ENCODE results near the gene C3. TPM values are rescaled to one million over a fixed set of nuclear protein-coding genes. Genes with fewer than 3 reads are reported as not detected.

The C3 gene
- total RNA-seq, 1 donor from 2014 or later = 71.5 TPM

GRCh38 chr19:6694147-6694815, 26.2 kb downstream of the C3 start:
- peaks cover 0 to 7% (median 5%) of the 10 kb centered on the region in 3 donors for H3K27me3 ChIP-seq (ENCODE audit: control insufficient read depth in 3 of 3, insufficient read depth in 3 of 3, low read length in 3 of 3)
- no peaks in the 10 kb centered on the region for H3K4me1 ChIP-seq (ENCODE audit: control insufficient read depth in 3 of 3, insufficient read depth in 3 of 3, low read length in 3 of 3)
- H3K27ac ChIP-seq (ENCODE audit: low read depth, low read length) = no peak overlapping the region
- H3K4me3 ChIP-seq (ENCODE audit: low read length in 3 of 3) = no peak overlapping the region
- H3K9ac ChIP-seq (ENCODE audit: low read depth in 1 of 3, low read length in 3 of 3) = no peak overlapping the region
- peaks cover 0 to 14% (median 2%) of the 10 kb centered on the region in 3 donors for H3K36me3 ChIP-seq (ENCODE audit: control insufficient read depth in 3 of 3, insufficient read depth in 3 of 3, low read length in 3 of 3)
- H3K9me3 ChIP-seq (ENCODE audit: control insufficient read depth in 3 of 3, low read length in 3 of 3) = no peaks in the 10 kb centered on the region

DNA sequence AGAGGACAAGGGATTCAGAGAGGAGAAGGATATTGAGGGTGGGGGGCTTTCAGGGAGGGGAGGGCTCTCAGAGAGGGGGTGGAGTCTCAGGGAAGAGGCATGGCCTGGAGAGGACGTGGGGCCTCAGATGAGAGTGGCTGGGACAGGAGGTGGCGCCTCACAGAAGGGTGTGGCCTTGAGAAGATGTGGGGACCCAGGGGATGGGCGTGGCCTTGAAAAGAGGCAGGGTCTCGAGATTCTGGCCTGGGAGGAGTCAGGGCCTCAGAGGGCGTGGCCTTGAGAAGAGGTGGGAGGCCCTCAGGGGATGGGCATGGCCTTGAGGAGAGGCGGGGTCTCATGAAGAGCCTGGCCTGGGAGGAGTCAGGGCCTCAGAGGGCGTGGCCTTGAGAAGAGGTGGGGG, 26.8 kb downstream of the C3 start:
- Histone ChIP-seq H3K4me1 (ENCODE audit: control insufficient read depth in 3 of 3, insufficient read depth in 3 of 3, low read length in 3 of 3) (no peaks in the 10 kb centered on the region), H3K9ac (ENCODE audit: low read depth in 1 of 3, low read length in 3 of 3) (no peak overlapping the region), H3K36me3 (ENCODE audit: control insufficient read depth in 3 of 3, insufficient read depth in 3 of 3, low read length in 3 of 3) (peaks cover 0 to 15% (median 2%) of the 10 kb centered on the region in 3 donors), H3K27me3 (ENCODE audit: control insufficient read depth in 3 of 3, insufficient read depth in 3 of 3, low read length in 3 of 3) (peaks cover 0 to 7% (median 5%) of the 10 kb centered on the region in 3 donors), H3K9me3 (ENCODE audit: control insufficient read depth in 3 of 3, low read length in 3 of 3) (peaks cover 0 to under 1% (median 0%) of the 10 kb centered on the region in 3 donors), H3K4me3 (ENCODE audit: low read length in 3 of 3) (no peak overlapping the region), H3K27ac (ENCODE audit: low read depth, low read length) (no peak overlapping the region)

DNA sequence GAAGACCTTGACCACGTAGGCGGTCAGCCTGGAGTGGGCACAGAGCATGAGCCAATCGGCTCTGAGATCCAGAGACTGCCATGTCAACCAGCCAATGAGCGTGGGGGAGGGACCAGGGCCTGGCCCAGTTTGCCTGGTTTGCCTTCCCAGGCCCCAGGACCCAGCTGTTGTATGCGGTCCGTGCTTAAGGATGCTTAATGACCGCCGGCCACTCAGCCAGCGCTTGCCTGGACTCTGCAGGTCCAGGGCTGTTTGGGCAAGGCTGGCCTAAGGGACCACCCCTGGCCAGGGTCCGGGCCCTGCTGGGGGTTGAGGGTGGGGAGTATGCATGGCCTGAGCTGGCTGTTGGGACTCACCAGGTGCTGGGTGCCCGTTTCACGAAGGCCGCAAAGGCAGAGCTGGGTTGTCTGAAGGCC, 27.4 kb downstream of the C3 start:
- Histone ChIP-seq H3K4me1 (ENCODE audit: control insufficient read depth in 3 of 3, insufficient read depth in 3 of 3, low read length in 3 of 3) (no peaks in the 10 kb centered on the region), H3K27ac (ENCODE audit: low read depth, low read length) (no peak overlapping the region), H3K36me3 (ENCODE audit: control insufficient read depth in 3 of 3, insufficient read depth in 3 of 3, low read length in 3 of 3) (peaks cover 0 to 17% (median 2%) of the 10 kb centered on the region in 3 donors), H3K9ac (ENCODE audit: low read depth in 1 of 3, low read length in 3 of 3) (no peak overlapping the region), H3K27me3 (ENCODE audit: control insufficient read depth in 3 of 3, insufficient read depth in 3 of 3, low read length in 3 of 3) (peaks cover 0 to 7% (median 5%) of the 10 kb centered on the region in 3 donors), H3K4me3 (ENCODE audit: low read length in 3 of 3) (no peak overlapping the region), H3K9me3 (ENCODE audit: control insufficient read depth in 3 of 3, low read length in 3 of 3) (peaks cover 0 to 2% (median 0%) of the 10 kb centered on the region in 3 donors)

- H3K27me3 ChIP-seq (ENCODE audit: control insufficient read depth in 3 of 3, insufficient read depth in 3 of 3, low read length in 3 of 3) = peaks cover 0 to 7% (median 5%) of the 10 kb centered on the region in 3 donors
- H3K9ac ChIP-seq (ENCODE audit: low read depth in 1 of 3, low read length in 3 of 3) = no peak overlapping the region
- H3K27ac ChIP-seq (ENCODE audit: low read depth, low read length) = no peak overlapping the region
- no peaks in the 10 kb centered on the region for H3K4me1 ChIP-seq (ENCODE audit: control insufficient read depth in 3 of 3, insufficient read depth in 3 of 3, low read length in 3 of 3)
- no peak overlapping the region for H3K4me3 ChIP-seq (ENCODE audit: low read length in 3 of 3)
- peaks cover 0 to 10% (median 2%) of the 10 kb centered on the region in 3 donors for H3K36me3 ChIP-seq (ENCODE audit: control insufficient read depth in 3 of 3, insufficient read depth in 3 of 3, low read length in 3 of 3)
- peaks cover 0 to 2% (median 0%) of the 10 kb centered on the region in 3 donors for H3K9me3 ChIP-seq (ENCODE audit: control insufficient read depth in 3 of 3, low read length in 3 of 3)
These were observed 28.4 kb downstream of the C3 start for GRCh38 chr19:6692027-6692426.

GRCh38 chr19:6691342-6691741, 29.1 kb downstream of the C3 start:
- H3K4me3 ChIP-seq (ENCODE audit: low read length in 3 of 3) = no peak overlapping the region
- H3K9me3 ChIP-seq (ENCODE audit: control insufficient read depth in 3 of 3, low read length in 3 of 3) = peaks cover 0 to 2% (median 0%) of the 10 kb centered on the region in 3 donors
- peaks cover 0 to 7% (median 5%) of the 10 kb centered on the region in 3 donors for H3K27me3 ChIP-seq (ENCODE audit: control insufficient read depth in 3 of 3, insufficient read depth in 3 of 3, low read length in 3 of 3)
- H3K9ac ChIP-seq (ENCODE audit: low read depth in 1 of 3, low read length in 3 of 3) = no peak overlapping the region
- peaks cover 0 to 12% (median 2%) of the 10 kb centered on the region in 3 donors for H3K36me3 ChIP-seq (ENCODE audit: control insufficient read depth in 3 of 3, insufficient read depth in 3 of 3, low read length in 3 of 3)
- H3K27ac ChIP-seq (ENCODE audit: low read depth, low read length) = no peak overlapping the region
- no peaks in the 10 kb centered on the region for H3K4me1 ChIP-seq (ENCODE audit: control insufficient read depth in 3 of 3, insufficient read depth in 3 of 3, low read length in 3 of 3)

- Histone ChIP-seq H3K27ac (ENCODE audit: low read depth, low read length) (no peak overlapping the region), H3K4me3 (ENCODE audit: low read length in 3 of 3) (no peak overlapping the region), H3K9ac (ENCODE audit: low read depth in 1 of 3, low read length in 3 of 3) (no peak overlapping the region), H3K27me3 (ENCODE audit: control insufficient read depth in 3 of 3, insufficient read depth in 3 of 3, low read length in 3 of 3) (peaks cover 0 to 7% (median 5%) of the 10 kb centered on the region in 3 donors), H3K9me3 (ENCODE audit: control insufficient read depth in 3 of 3, low read length in 3 of 3) (peaks cover 0 to 2% (median 0%) of the 10 kb centered on the region in 3 donors), H3K36me3 (ENCODE audit: control insufficient read depth in 3 of 3, insufficient read depth in 3 of 3, low read length in 3 of 3) (peaks cover 0 to 16% (median 2%) of the 10 kb centered on the region in 3 donors), H3K4me1 (ENCODE audit: control insufficient read depth in 3 of 3, insufficient read depth in 3 of 3, low read length in 3 of 3) (no peaks in the 10 kb centered on the region)
These were observed 30.1 kb downstream of the C3 start for GRCh38 chr19:6690160-6690885.

GRCh38 chr19:6687114-6687513, 33.3 kb downstream of the C3 start:
- Histone ChIP-seq H3K9ac (ENCODE audit: low read depth in 1 of 3, low read length in 3 of 3) (no peak overlapping the region), H3K36me3 (ENCODE audit: control insufficient read depth in 3 of 3, insufficient read depth in 3 of 3, low read length in 3 of 3) (peaks cover 0 to 17% (median 2%) of the 10 kb centered on the region in 3 donors), H3K4me3 (ENCODE audit: low read length in 3 of 3) (no peak overlapping the region), H3K9me3 (ENCODE audit: control insufficient read depth in 3 of 3, low read length in 3 of 3) (peaks cover 0 to 2% (median 0%) of the 10 kb centered on the region in 3 donors), H3K4me1 (ENCODE audit: control insufficient read depth in 3 of 3, insufficient read depth in 3 of 3, low read length in 3 of 3) (no peaks in the 10 kb centered on the region), H3K27ac (ENCODE audit: low read depth, low read length) (no peak overlapping the region), H3K27me3 (ENCODE audit: control insufficient read depth in 3 of 3, insufficient read depth in 3 of 3, low read length in 3 of 3) (peaks cover 0 to 3% (median 0%) of the 10 kb centered on the region in 3 donors)

GRCh38 chr19:6686628-6686975, 33.8 kb downstream of the C3 start:
- H3K4me1 ChIP-seq (ENCODE audit: control insufficient read depth in 3 of 3, insufficient read depth in 3 of 3, low read length in 3 of 3) = no peaks in the 10 kb centered on the region
- H3K9me3 ChIP-seq (ENCODE audit: control insufficient read depth in 3 of 3, low read length in 3 of 3) = peaks cover 0 to 2% (median 0%) of the 10 kb centered on the region in 3 donors
- peaks cover 0 to 17% (median 2%) of the 10 kb centered on the region in 3 donors for H3K36me3 ChIP-seq (ENCODE audit: control insufficient read depth in 3 of 3, insufficient read depth in 3 of 3, low read length in 3 of 3)
- no peak overlapping the region for H3K9ac ChIP-seq (ENCODE audit: low read depth in 1 of 3, low read length in 3 of 3)
- H3K4me3 ChIP-seq (ENCODE audit: low read length in 3 of 3) = no peak overlapping the region
- peaks cover 0 to 2% (median 0%) of the 10 kb centered on the region in 3 donors for H3K27me3 ChIP-seq (ENCODE audit: control insufficient read depth in 3 of 3, insufficient read depth in 3 of 3, low read length in 3 of 3)
- no peak overlapping the region for H3K27ac ChIP-seq (ENCODE audit: low read depth, low read length)

DNA sequence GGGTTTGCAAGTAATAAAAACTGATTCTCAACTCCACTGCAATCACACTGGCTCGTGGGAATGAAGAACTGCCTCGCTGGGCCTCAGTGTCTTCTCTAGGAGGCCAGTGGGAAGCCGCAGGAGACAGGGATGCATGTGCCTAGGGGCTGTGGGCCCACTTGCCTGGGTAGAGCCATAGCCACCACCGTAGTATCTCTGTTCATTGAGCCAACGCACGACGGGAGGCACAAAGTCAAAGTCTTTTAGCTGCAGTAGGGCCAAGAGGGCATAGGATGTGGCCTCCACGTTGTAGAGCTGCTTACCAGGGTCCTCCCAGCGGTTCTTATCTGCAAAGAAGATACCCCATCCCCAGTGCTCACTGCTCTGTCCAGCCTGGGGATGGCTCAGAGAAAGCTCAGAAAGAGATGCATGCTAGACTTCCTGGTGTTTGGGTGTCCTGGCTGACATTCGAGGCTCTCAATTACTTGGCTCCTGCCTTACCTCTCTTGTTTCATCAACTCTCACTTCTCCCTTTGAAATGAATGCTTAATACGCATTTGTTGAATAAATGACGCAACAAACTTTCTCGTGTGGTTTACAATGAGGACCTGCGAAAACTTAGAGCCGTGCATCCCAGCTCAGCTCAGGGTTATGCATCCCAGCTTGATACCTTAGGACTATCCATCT, 34.4 kb downstream of the C3 start:
- H3K9me3 ChIP-seq (ENCODE audit: control insufficient read depth in 3 of 3, low read length in 3 of 3) = peaks cover 0 to 2% (median 0%) of the 10 kb centered on the region in 3 donors
- no peaks in the 10 kb centered on the region for H3K4me1 ChIP-seq (ENCODE audit: control insufficient read depth in 3 of 3, insufficient read depth in 3 of 3, low read length in 3 of 3)
- H3K4me3 ChIP-seq (ENCODE audit: low read length in 3 of 3) = no peak overlapping the region
- H3K9ac ChIP-seq (ENCODE audit: low read depth in 1 of 3, low read length in 3 of 3) = no peak overlapping the region
- peaks cover 0 to 17% (median 2%) of the 10 kb centered on the region in 3 donors for H3K36me3 ChIP-seq (ENCODE audit: control insufficient read depth in 3 of 3, insufficient read depth in 3 of 3, low read length in 3 of 3)
- H3K27ac ChIP-seq (ENCODE audit: low read depth, low read length) = no peak overlapping the region
- no peaks in the 10 kb centered on the region for H3K27me3 ChIP-seq (ENCODE audit: control insufficient read depth in 3 of 3, insufficient read depth in 3 of 3, low read length in 3 of 3)

Measured in skeletal muscle tissue (tissue), 4 donors.